PC-9 (cell line): Measurements from ENCODE around the gene PRMT9. TPM values are rescaled to one million over a fixed set of nuclear protein-coding genes. Genes with fewer than 3 reads are reported as not detected.

ENCODE experiments used
- BruUV-seq: library from RNA; stranded (reverse); fragments of 400-500 nt; replicated peaks from 2 replicates; lab custom pipeline; 2021; lab: Mats Ljungman, UMichigan
- CTCF ChIA-PET: fragments of 300-600 bp; sonication (Branson Sonifier 250); formaldehyde crosslinking; loops from one replicate; lab custom pipeline; 2022; ENCODE audit warnings: antibody characterized with exemption; lab: Charles Lee
- POLR2A ChIA-PET: fragments of 300-600 bp; sonication (Branson Sonifier 250); formaldehyde crosslinking; loops from one replicate; lab custom pipeline; 2022; ENCODE audit warnings: antibody characterized with exemption; ENCODE audit not compliant: unreplicated experiment; lab: Charles Lee
- DNase-seq, 2 experiments: peaks; one replicate each; pipeline versions ENCODE4 v3.0.0 to v3.0.0-alpha.2; 2015 to 2022; ENCODE audit warnings: mixed read lengths in 1 of 2
- H2AFZ ChIP-seq: fragments of 200-600 bp; sonication (generic); 2 replicates; pipeline ENCODE4 v1.8.1; 2017; ENCODE audit warnings: antibody characterized with exemption
- H3F3A ChIP-seq: fragments of 200-600 bp; sonication (generic); 2 replicates; pipeline ENCODE4 v1.8.1; 2017; ENCODE audit warnings: antibody characterized with exemption, mild to moderate bottlenecking, low read depth; ENCODE audit not compliant: insufficient read depth
- H3K27ac ChIP-seq: fragments of 200-600 bp; sonication (generic); 2 replicates; pipeline ENCODE4 v1.6.1; 2016; ENCODE audit warnings: mixed run types
- H3K27me3 ChIP-seq: fragments of 200-600 bp; sonication (generic); 2 replicates; pipeline ENCODE4 v1.6.1; 2016; ENCODE audit warnings: low read depth, mixed run types; ENCODE audit not compliant: insufficient read depth
- H3K36me3 ChIP-seq: fragments of 200-600 bp; sonication (generic); 2 replicates; pipeline ENCODE4 v1.6.1; 2016; ENCODE audit warnings: low read depth, mixed run types
- H3K4me1 ChIP-seq: fragments of 200-600 bp; sonication (generic); replicated peaks from 2 replicates; pipeline ENCODE4 v1.6.1; 2016; ENCODE audit warnings: mixed run types; ENCODE audit not compliant: insufficient read depth
- H3K4me2 ChIP-seq: fragments of 200-600 bp; sonication (generic); 2 replicates; pipeline ENCODE4 v1.6.1; 2017; ENCODE audit warnings: mixed run types
- H3K4me3 ChIP-seq: fragments of 200-600 bp; sonication (generic); 2 replicates; pipeline ENCODE4 v1.6.1; 2016; ENCODE audit warnings: mixed run types
- H3K79me2 ChIP-seq: fragments of 200-600 bp; sonication (generic); 2 replicates; pipeline ENCODE4 v1.6.1; 2017; ENCODE audit warnings: low read depth, mixed run types
- H3K9me2 ChIP-seq: fragments of 200-600 bp; sonication (generic); 2 replicates; pipeline ENCODE4 v1.8.1; 2017; ENCODE audit warnings: mild to moderate bottlenecking; ENCODE audit not compliant: insufficient read depth
- H3K9me3 ChIP-seq: fragments of 200-600 bp; sonication (generic); 2 replicates; pipeline ENCODE4 v1.8.1; 2016; ENCODE audit warnings: low read depth; ENCODE audit not compliant: insufficient read depth
- H4K20me1 ChIP-seq: fragments of 200-600 bp; sonication (generic); 2 replicates; pipeline ENCODE4 v1.8.1; 2017; ENCODE audit not compliant: insufficient read depth
- EZH2 ChIP-seq: fragments of 200-600 bp; sonication (generic); IDR thresholded peaks from 2 replicates; pipeline ENCODE4 v1.8.0; 2017; ENCODE audit warnings: antibody characterized with exemption, low read depth
- intact Hi-C: fragments of 100-400 bp; cut with micrococcal nuclease; formaldehyde crosslinking; loops from one replicate; pipeline ENCODE4 v1.10.0; 2022; ENCODE audit not compliant: unreplicated experiment
- total RNA-seq: library from RNA; stranded (reverse); gene quantifications from 2 replicates; pipeline ENCODE4 v1.2.3, GENCODE V29; 2021
- TF ChIP-seq, protein P1 (sequence below): fragments of 200-600 bp; sonication (generic); conservative IDR thresholded peaks from 2 replicates; pipeline ENCODE4 v1.6.1; 2017; ENCODE audit warnings: mixed run types, antibody characterized with exemption, mild to moderate bottlenecking, moderate library complexity

The PRMT9 gene
- total RNA-seq, 1 experiment from 2014 or later = 9.0 TPM

- Histone ChIP-seq H3K9me3 (no peaks in the 10 kb centered on the region), H3K27me3 (no peaks in the 10 kb centered on the region), H3K9me2 (no peaks in the 10 kb centered on the region), H3K4me2 (no peak overlapping the region), H4K20me1 (no peaks in the 10 kb centered on the region), H2AFZ (no peak overlapping the region), H3K79me2 (no peaks in the 10 kb centered on the region), H3K4me3 (no peak overlapping the region), H3F3A (no peaks in the 10 kb centered on the region), H3K27ac (peak overlapping the region; percentile 49; the same call in 1 of the 2 replicates), H3K36me3 (no peaks in the 10 kb centered on the region), H3K4me1 (peaks cover 24% of the 10 kb centered on the region)
- peak in 1 of 2 experiments; percentile 16 for DNase-seq
- TF ChIP-seq EZH2 = no peak
- TF ChIP-seq, protein P1, sequence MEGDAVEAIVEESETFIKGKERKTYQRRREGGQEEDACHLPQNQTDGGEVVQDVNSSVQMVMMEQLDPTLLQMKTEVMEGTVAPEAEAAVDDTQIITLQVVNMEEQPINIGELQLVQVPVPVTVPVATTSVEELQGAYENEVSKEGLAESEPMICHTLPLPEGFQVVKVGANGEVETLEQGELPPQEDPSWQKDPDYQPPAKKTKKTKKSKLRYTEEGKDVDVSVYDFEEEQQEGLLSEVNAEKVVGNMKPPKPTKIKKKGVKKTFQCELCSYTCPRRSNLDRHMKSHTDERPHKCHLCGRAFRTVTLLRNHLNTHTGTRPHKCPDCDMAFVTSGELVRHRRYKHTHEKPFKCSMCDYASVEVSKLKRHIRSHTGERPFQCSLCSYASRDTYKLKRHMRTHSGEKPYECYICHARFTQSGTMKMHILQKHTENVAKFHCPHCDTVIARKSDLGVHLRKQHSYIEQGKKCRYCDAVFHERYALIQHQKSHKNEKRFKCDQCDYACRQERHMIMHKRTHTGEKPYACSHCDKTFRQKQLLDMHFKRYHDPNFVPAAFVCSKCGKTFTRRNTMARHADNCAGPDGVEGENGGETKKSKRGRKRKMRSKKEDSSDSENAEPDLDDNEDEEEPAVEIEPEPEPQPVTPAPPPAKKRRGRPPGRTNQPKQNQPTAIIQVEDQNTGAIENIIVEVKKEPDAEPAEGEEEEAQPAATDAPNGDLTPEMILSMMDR = no peak
- BruUV-seq = TSS peak; percentile 96
- POLR2A ChIA-PET = interaction anchor here (0.6 to 1.5 kb wide), 4 partner anchors 16 to 1564 kb away, joined by 5 to 20 read pairs (median 6); partner anchors contain the start of gene TMEM184C
- CTCF ChIA-PET = interaction anchor here (0.6 to 2.0 kb wide), 6 partner anchors 20 to 438 kb away, joined by 3 to 9 read pairs (median 4); partner anchors contain the start of genes PRMT9 and TMEM184C
- intact Hi-C loops = loop anchor here (1.0 to 5.0 kb wide), 5 partner anchors 15 to 269 kb away; partner anchors contain the start of gene TMEM184C
These were observed 86.4 kb downstream of the PRMT9 start for GRCh38 chr4:147597561-147597960.

- TF ChIP-seq EZH2 = no peak
- TF ChIP-seq, protein P1 = no peak
- intact Hi-C loops = loop anchor here (1.0 to 5.0 kb wide), 5 partner anchors 15 to 270 kb away; partner anchors contain the start of gene TMEM184C
- BruUV-seq = no TSS peak
These were observed 87.0 kb downstream of the PRMT9 start for GRCh38 chr4:147596981-147597380.

GRCh38 chr4:147596377-147596776 lies 87.6 kb downstream of the PRMT9 start:
- no peaks in the 10 kb centered on the region for H3K79me2 ChIP-seq
- no peak overlapping the region for H2AFZ ChIP-seq
- no peak for TF ChIP-seq EZH2
- TF ChIP-seq, protein P1 = no peak
- H3K4me1 ChIP-seq = peaks cover 24% of the 10 kb centered on the region
- H3K36me3 ChIP-seq = no peaks in the 10 kb centered on the region
- DNase-seq = no peak
- no peak overlapping the region for H3K27ac ChIP-seq
- no peaks in the 10 kb centered on the region for H3F3A ChIP-seq
- H3K4me3 ChIP-seq = no peak overlapping the region
- H3K9me2 ChIP-seq = no peaks in the 10 kb centered on the region
- no TSS peak for BruUV-seq
- ChIA-PET CTCF (interaction anchor here (0.9 to 2.0 kb wide), 2 partner anchors 21 to 272 kb away, joined by 3 to 9 read pairs; partner anchors contain the start of gene TMEM184C), POLR2A (interaction anchor here (1.5 kb wide), 1 partner anchor 21 kb away, joined by 20 read pairs; the partner anchor contains the start of gene TMEM184C)
- H4K20me1 ChIP-seq = no peaks in the 10 kb centered on the region
- H3K4me2 ChIP-seq = no peak overlapping the region
- no peaks in the 10 kb centered on the region for H3K27me3 ChIP-seq
- no peaks in the 10 kb centered on the region for H3K9me3 ChIP-seq
- intact Hi-C loops = loop anchor here (2.0 to 5.0 kb wide), 2 partner anchors 224 to 270 kb away; no protein-coding TSS in a partner anchor

More at GRCh38 chr4:147596981-147597380, 87.0 kb downstream of the PRMT9 start:
- H2AFZ ChIP-seq = no peak overlapping the region
- no peak overlapping the region for H3K4me3 ChIP-seq
- no peaks in the 10 kb centered on the region for H3K27me3 ChIP-seq
- no peak overlapping the region for H3K4me2 ChIP-seq
- H3K4me1 ChIP-seq = peaks cover 24% of the 10 kb centered on the region
- H3K27ac ChIP-seq = peak overlapping the region; percentile 49; the same call in 1 of the 2 replicates
- no peaks in the 10 kb centered on the region for H3K9me3 ChIP-seq
- H4K20me1 ChIP-seq = no peaks in the 10 kb centered on the region
- DNase-seq = peak; percentile 83 to 85
- ChIA-PET POLR2A (interaction anchor here (0.5 to 1.5 kb wide), 5 partner anchors 20 to 1564 kb away, joined by 4 to 20 read pairs (median 5); partner anchors contain the start of gene TMEM184C), CTCF (interaction anchor here (0.6 to 2.0 kb wide), 7 partner anchors 20 to 437 kb away, joined by 3 to 9 read pairs (median 4); partner anchors contain the start of genes PRMT9 and TMEM184C)
- no peaks in the 10 kb centered on the region for H3F3A ChIP-seq
- no peaks in the 10 kb centered on the region for H3K79me2 ChIP-seq
- H3K9me2 ChIP-seq = no peaks in the 10 kb centered on the region
- no peaks in the 10 kb centered on the region for H3K36me3 ChIP-seq
